DMS114 treated with DMSO at 0.1 percent for 48 hours (cell line): ENCODE results near the gene SPACA4.
"Not testable (repeated sequence)": the region's sequence is repeated elsewhere in the genome, so short reads cannot be mapped to it uniquely, and the experiment has no call there.

Experiments
- DNase-seq: peaks from one replicate; lab custom pipeline; 2025; ENCODE audit not compliant: unreplicated experiment; lab: John Stamatoyannopoulos, UW

SPACA4 gene, protein sequence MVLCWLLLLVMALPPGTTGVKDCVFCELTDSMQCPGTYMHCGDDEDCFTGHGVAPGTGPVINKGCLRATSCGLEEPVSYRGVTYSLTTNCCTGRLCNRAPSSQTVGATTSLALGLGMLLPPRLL

GRCh38 chr19:48606463-48607358 lies at the start of gene SPACA4:
Gene SPACA4 (plus strand): TSS chr19:48606742. CDS start chr19:48606979, 237 bp downstream.
- DNase-seq: no peak

- no peak for DNase-seq
These were observed 49.7 kb upstream of the SPACA4 start for GRCh38 chr19:48556825-48557224.

DNA sequence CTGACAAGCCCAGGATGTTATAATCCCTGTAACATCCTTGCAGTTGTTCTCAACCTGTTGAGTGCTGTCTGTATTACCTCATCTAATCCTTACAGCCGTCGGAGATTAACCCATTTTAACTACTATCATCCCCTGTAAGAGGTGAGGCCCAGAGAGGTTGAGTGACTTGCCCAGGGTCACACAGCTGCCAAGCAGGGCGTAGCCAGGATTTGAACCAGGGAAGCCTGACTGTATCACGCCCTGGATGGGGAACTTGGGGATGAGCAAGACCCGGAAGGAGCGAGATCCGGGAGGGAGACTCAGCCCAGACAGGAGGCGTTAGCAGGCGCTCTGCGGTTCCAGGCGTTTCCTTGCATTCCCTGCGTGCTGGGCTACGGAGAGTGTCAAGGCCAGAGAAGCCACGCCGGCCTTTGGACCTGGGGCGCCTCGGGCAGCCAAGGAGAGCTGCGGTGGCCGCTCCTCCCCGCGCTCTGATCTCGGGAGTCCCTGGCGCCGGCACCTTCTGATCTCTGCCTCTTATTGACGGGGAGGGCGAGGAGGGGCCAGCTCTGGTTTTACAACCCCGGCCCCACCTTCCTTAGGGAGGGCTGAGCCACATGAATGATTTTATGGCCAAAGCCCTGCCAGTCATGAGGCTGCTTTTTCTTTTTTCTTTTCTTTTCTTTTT lies 48.4 kb upstream of the SPACA4 start:
- no peak for DNase-seq

GRCh38 chr19:48560095-48560530 lies 46.4 kb upstream of the SPACA4 start:
- no peak for DNase-seq

- DNase-seq: no peak
These were observed 45.1 kb upstream of the SPACA4 start for GRCh38 chr19:48561412-48561811.

GRCh38 chr19:48565090-48565489 lies 41.5 kb upstream of the SPACA4 start:
- no peak for DNase-seq

DNA sequence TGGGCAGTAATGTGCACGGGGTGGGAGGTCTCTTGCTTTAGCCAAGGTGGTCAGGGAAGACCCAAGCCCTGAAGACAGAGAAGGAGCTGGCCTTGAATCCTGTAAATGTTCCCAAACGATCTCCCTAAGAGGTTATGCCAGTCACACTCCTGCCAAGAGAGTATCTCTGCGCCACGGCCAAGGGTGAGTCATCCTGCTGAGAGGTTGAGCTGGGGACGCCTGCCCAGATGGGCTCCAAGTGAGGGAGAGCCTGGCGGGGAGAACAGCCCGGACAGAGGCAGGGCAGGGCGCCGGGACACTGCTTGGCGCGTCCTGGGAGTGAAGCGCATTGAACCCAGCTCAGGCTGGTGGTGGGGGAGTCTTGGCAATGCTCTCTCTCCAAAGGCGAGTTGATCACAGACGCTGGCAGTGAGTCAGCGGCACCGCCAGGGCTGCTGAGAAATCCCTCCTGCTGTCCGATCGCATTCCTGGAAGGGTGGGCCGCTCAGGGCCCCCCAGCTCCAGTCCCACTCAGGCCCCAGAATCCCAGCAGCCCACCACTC lies 38.1 kb upstream of the SPACA4 start:
- no peak for DNase-seq

- DNase-seq: no peak
These were observed 36.7 kb upstream of the SPACA4 start for GRCh38 chr19:48569814-48570213.

DNA sequence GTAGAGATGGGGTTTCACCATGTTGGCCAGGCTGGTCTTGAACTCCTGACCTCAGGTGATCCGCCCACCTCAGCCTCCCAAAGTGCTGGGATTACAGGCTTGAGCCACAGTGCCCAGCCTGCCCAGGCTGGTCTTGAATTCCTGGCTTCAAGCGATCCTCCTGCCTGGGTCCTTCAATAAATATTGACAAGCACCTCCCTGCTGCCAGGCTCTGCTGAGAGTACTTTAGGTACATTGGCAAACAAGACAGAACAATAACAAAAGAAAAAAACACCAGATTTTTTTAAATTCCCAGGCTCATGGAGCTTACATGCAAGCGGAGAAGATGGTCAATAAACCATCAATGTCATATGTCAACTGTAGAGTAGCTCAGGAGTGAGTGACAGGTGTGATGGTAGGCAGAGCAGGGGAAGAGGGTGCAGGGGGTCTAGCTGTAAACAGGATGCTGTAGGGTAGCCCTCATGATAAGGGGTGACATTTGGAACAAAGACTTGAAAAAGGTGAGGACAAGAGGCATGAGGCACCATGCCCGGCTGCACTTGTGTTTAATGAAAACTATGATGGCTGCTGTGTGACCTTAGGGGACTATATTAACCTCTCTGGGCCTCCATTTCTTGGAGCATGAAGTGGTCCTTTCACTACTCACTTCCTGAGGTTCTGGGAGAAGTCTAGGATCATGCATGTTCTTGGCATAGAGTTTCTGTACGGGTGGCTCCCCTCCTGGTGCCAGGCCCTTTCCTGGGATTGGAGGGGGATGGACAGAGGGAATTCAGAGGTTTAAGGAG lies 35.0 kb upstream of the SPACA4 start:
- DNase-seq: no peak

DNA sequence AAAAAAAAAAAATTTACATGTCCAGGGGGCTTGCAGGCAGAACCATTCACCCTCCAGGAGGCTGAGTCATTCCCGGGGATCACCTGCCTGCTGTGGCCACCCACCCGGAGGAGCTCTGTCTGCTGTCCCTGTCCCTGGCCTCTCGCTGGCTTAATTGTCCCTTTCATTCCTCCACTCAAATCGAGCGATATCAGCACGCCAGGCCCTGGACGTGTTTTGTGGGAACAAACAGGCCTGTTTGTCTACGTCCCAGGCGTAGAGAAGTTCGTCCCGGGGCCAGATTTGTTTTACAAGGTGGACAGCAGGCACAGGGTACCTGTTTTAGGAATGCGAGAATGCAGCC lies 33.4 kb upstream of the SPACA4 start:
- DNase-seq: no peak

DNA sequence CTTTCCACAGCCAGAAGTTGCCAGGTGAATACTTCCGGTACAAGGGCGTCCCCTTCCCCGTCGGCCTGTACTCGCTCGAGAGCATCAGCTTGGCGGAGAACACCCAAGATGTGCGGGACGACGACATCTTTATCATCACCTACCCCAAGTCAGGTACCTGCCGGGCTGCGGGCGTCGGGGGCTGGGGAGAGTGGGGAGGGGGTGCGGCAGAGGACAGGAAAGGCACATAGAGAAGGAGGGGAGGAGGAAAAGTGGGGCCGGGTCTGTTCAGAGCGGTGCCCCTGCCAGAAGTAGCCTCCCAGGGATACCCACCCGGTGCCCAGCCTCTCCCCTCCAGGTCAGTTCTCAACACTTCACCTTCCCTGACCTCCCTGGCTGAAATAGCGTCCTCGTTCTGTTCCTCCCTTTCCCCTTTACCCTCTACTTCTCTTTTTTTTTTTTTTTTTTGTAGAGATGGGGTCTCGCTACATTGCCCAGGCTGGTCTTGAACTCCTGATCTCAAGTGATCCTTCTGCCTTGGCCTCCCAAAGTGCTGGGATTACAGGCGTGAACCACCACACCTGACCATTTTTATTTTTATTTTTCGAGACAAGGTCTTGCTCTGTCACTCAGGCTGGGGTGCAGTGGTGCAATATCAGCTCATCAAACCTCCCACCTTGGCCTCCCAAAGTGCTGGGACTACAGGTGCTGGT lies 30.5 kb upstream of the SPACA4 start:
- no peak for DNase-seq

DNA sequence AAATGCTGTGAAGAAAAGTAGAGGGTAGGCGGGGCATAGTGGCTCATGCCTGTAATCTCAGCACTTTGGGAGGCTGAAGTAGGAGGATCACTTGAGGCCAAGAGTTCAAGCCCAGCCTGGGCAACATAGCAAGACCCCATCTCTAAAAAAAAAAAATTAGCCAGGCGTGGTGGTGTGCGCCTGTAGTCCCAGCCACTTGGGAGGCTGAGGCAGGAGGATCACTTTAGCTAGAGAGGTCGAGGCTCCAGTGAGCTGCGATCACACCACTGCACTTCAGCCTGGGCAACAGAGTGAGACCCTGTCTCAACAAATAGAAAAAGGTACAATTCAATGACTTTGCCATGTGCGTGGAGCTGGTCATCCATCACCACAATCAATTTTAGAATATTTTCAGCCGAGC lies 28.6 kb upstream of the SPACA4 start:
- DNase-seq: not testable (repeated sequence)

DNA sequence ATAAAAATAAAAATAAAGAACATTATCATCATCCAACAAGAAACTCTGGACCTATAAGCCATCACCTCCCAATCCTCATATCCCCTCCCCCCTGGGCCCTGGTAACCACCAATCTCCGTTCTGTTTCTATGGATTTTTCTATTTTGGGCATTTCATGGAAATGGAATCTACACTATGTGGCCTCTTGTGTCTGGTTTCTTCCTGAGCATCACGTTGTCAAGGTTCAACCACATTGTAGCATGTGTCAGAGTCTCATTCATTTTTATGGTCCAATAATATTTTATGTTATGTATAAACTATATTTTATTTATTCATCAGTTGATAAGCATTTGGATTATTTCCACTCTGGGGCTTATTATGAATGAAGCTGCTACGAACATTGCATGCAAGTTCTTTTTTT lies 27.7 kb upstream of the SPACA4 start:
- no peak for DNase-seq

DNA sequence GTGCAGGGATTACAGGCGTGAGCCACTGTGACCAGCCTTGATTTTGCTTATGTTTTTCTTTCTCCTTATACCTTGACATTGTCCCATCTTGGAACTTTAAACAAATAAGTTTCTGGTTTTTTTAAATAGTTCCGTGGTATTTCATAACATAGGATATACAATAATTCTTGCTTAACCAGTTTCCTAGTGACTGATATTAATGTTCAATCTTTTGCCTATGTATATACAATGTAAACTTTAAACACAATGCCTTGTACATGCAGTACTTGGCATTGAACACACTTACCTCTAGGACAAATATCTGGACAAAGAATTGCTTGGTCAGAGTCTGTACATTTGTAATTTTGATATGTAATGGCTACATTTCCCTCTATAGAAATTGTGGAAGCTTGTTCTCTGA lies 24.4 kb upstream of the SPACA4 start:
- DNase-seq: no peak

GRCh38 chr19:48587387-48587786 lies 19.2 kb upstream of the SPACA4 start:
- DNase-seq: no peak

DNA sequence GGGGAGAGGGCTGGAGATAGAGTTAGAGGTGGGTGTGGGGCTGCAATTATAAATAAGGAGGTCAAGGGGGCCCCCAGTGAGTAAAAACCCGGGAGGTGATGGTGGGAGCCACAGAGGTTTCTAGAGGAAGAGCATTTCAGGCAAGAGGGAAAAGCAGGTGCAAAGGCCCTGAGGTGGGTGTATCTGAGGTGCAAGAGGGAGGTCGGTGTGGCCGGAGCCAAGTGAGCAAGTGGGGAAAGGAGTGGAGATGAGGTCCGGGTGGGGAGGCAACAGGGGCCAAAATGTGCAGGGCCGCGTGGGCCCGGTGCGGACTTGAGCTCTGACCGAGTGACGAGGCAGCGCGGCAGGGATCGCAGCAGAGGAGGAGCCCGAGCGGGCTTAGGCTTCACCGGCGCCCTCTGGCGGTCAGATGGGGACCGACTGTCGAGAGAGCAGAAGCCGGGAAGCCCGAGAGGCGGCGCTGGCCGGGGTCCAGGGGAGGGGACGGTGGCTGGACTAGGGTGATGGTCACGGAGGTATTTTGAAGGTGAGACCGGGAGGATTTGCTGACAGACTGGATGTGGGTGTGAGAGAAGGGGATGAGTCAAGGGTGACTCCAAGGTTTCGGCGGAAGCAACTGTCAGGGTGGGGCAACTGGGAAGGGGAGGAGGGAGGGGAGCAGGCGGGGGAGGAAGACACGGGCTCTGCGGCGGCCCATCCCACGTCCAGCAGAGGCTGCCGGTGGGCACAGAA lies 17.7 kb upstream of the SPACA4 start:
- peak; percentile 51 for DNase-seq

- no peak for DNase-seq
These were observed 15.5 kb upstream of the SPACA4 start for GRCh38 chr19:48591021-48591420.

- DNase-seq: no peak
These were observed 11.4 kb upstream of the SPACA4 start for GRCh38 chr19:48595171-48595570.

DNA sequence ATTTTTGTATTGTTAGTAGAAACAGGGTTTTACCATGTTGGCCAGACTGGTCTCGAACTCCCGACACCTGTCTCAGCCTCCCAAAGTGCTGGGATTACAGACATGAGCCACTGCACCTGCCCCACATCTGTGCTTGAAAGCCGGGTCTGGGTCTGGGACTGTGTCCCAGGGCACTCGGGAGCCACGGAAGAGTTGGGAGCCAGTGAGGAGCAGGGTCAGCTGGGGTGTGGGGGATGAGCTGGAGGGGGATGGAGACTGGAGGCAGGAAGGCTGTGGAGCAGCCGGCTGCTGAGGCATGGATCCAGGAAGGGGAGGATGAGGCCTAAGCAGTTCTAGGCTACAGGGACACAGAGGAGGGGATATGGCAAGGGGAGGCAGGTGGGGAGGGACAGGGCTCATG lies 10.7 kb upstream of the SPACA4 start:
- no peak for DNase-seq

GRCh38 chr19:48596237-48596636 lies 10.3 kb upstream of the SPACA4 start:
- no peak for DNase-seq
